ENCODE measurements around the gene ZNF296. TPM values are rescaled to one million over a fixed set of nuclear protein-coding genes. Genes with fewer than 3 reads are reported as not detected.

Gene ZNF296
- total and polyA plus RNA-seq, 2 experiments from 2014 or later: 13.4 to 16.5 TPM

DNA sequence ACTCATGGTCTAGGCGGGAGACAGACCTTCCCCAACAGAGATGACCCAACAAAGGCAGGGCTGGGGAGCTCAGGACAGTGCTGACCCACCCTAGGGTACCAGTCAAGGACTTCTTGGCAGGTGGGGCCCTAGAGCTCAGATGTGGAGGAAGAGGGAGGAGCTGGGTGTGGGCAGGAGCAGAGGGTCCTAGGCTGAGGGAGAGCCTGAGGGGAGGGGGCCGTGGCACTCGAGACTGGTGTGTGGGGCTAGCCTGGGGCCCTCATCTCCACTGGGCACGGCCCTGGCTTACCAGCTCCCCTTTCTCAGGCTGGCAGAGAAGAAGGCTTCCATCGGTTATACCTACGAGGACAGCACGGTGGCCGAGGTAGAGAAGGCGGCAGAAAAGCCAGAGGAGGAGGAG lies 18.8 kb downstream of the ZNF296 start (continued):
- TF ChIP-seq, protein P1, sequence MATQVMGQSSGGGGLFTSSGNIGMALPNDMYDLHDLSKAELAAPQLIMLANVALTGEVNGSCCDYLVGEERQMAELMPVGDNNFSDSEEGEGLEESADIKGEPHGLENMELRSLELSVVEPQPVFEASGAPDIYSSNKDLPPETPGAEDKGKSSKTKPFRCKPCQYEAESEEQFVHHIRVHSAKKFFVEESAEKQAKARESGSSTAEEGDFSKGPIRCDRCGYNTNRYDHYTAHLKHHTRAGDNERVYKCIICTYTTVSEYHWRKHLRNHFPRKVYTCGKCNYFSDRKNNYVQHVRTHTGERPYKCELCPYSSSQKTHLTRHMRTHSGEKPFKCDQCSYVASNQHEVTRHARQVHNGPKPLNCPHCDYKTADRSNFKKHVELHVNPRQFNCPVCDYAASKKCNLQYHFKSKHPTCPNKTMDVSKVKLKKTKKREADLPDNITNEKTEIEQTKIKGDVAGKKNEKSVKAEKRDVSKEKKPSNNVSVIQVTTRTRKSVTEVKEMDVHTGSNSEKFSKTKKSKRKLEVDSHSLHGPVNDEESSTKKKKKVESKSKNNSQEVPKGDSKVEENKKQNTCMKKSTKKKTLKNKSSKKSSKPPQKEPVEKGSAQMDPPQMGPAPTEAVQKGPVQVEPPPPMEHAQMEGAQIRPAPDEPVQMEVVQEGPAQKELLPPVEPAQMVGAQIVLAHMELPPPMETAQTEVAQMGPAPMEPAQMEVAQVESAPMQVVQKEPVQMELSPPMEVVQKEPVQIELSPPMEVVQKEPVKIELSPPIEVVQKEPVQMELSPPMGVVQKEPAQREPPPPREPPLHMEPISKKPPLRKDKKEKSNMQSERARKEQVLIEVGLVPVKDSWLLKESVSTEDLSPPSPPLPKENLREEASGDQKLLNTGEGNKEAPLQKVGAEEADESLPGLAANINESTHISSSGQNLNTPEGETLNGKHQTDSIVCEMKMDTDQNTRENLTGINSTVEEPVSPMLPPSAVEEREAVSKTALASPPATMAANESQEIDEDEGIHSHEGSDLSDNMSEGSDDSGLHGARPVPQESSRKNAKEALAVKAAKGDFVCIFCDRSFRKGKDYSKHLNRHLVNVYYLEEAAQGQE (IDR thresholded peaks at IDR 0.05; ENCODE audit: unreplicated experiment): no peak
- no peak for TF ChIP-seq CTCF (conservative IDR thresholded peaks at IDR 0.05; ENCODE audit: low read depth in 2 of 2)
- no peak for TF ChIP-seq POLR2AphosphoS5 (IDR thresholded peaks at IDR 0.05; ENCODE audit: low read depth)

DNA sequence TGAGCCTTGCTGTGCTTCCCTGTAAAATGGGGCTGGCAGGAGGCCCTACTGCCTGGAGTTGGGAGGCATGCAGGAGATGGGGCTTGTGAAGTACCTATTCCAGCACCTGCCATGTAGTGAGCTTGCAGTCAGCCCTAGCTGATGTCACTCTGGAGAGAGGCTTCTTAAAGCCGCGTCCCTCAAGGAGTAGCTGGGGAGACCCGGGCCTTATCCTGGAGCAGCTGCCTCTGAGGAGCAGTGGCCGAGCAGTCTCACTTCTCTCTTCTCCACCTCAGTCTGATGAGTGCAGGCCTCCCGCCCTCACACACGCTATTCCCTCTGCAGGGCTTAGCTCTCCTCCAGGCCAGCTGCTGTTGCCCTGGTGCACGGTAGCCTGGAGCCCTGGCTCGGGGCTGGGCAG lies 19.4 kb downstream of the ZNF296 start:
- no peak for DNase-seq (ENCODE audit: low spot score)
- Histone ChIP-seq H3K9me2 (ENCODE audit: insufficient read depth) (no peaks in the 10 kb centered on the region), H4K20me1 (replicated peaks; ENCODE audit: insufficient read depth) (peaks cover 17% of the 10 kb centered on the region; the same call in 1 of the 2 replicates), H3K27ac (ENCODE audit: low read depth) (no peak overlapping the region), H3K79me2 (replicated peaks; ENCODE audit: insufficient read depth) (0 out of 2 replicates have a peak, but pooled peaks cover 4% of the 10 kb centered on the region), H2AFZ (no peak overlapping the region), H3K4me1 (ENCODE audit: insufficient read depth) (no peaks in the 10 kb centered on the region), H3K4me3 (no peak overlapping the region), H3F3A (replicated peaks; ENCODE audit: low read depth) (no peaks in the 10 kb centered on the region), H3K27me3 (ENCODE audit: insufficient read depth) (no peaks in the 10 kb centered on the region), H3K36me3 (ENCODE audit: insufficient read depth) (peaks cover 30% of the 10 kb centered on the region), H3K4me2 (no peak overlapping the region)
- TF ChIP-seq STAT1 (IDR thresholded peaks at IDR 0.05; ENCODE audit: unreplicated experiment) (no peak), CREB1 (CRISPR knock-in tag; IDR thresholded peaks at IDR 0.05; ENCODE audit: low read depth) (no peak), EZH2phosphoT487 (IDR thresholded peaks at IDR 0.05; ENCODE audit: unreplicated experiment) (no peak), ZNF114 (CRISPR knock-in tag; IDR thresholded peaks at IDR 0.05) (no peak), NANOG (IDR thresholded peaks at IDR 0.05; ENCODE audit: borderline replicate concordance) (no peak)
- TF ChIP-seq, protein P1 (IDR thresholded peaks at IDR 0.05; ENCODE audit: unreplicated experiment): no peak
- TF ChIP-seq, protein P2, sequence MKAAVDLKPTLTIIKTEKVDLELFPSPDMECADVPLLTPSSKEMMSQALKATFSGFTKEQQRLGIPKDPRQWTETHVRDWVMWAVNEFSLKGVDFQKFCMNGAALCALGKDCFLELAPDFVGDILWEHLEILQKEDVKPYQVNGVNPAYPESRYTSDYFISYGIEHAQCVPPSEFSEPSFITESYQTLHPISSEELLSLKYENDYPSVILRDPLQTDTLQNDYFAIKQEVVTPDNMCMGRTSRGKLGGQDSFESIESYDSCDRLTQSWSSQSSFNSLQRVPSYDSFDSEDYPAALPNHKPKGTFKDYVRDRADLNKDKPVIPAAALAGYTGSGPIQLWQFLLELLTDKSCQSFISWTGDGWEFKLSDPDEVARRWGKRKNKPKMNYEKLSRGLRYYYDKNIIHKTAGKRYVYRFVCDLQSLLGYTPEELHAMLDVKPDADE (IDR thresholded peaks at IDR 0.05): no peak
- no peaks in the 10 kb centered on the region for H3K9me3 Mint-ChIP-seq
- peaks cover 6% of the 10 kb centered on the region for H3K4me1 Mint-ChIP-seq
- peaks cover 77% of the 10 kb centered on the region for H3K36me3 Mint-ChIP-seq (ENCODE audit: low read depth)
- H3K27ac Mint-ChIP-seq: no peak overlapping the region
- ATAC-seq: no peak
- H3K4me3 Mint-ChIP-seq: no peak overlapping the region
- H3K27me3 Mint-ChIP-seq (ENCODE audit: insufficient read depth, low read depth, poor library complexity): peaks cover 16% of the 10 kb centered on the region

Measured in GM23338 (cell line).